KMS-11 (cell line): ENCODE data around the gene C3orf52.
"Not testable (repeated sequence)": the region's sequence is repeated elsewhere in the genome, so short reads cannot be mapped to it uniquely, and the experiment has no call there.

ENCODE experiments used
- H2AFZ ChIP-seq: fragments of 200-600 bp; sonication (generic); 2 replicates; pipeline ENCODE4 v1.6.1; 2016; ENCODE audit warnings: antibody characterized with exemption, mixed run types, low read depth
- H3K27ac ChIP-seq: fragments of 200-600 bp; sonication (generic); 2 replicates; pipeline ENCODE4 v1.6.1; 2016; ENCODE audit warnings: mild to moderate bottlenecking, mixed run types
- H3K27me3 ChIP-seq: fragments of 200-600 bp; sonication (generic); 2 replicates; pipeline ENCODE4 v1.6.1; 2017; ENCODE audit warnings: mild to moderate bottlenecking, low read depth, mixed run types, moderate library complexity; ENCODE audit not compliant: insufficient read depth
- H3K36me3 ChIP-seq: fragments of 200-600 bp; sonication (generic); 2 replicates; pipeline ENCODE4 v1.6.1; 2017; ENCODE audit warnings: mild to moderate bottlenecking, mixed run types; ENCODE audit not compliant: insufficient read depth
- H3K4me1 ChIP-seq: fragments of 200-600 bp; sonication (generic); 2 replicates; pipeline ENCODE4 v1.6.1; 2016; ENCODE audit warnings: mild to moderate bottlenecking, low read depth, mixed run types; ENCODE audit not compliant: poor library complexity, severe bottlenecking
- H3K4me2 ChIP-seq: fragments of 200-600 bp; sonication (generic); 2 replicates; pipeline ENCODE4 v1.7.0; 2016; ENCODE audit warnings: mild to moderate bottlenecking, mixed run types
- H3K4me3 ChIP-seq: fragments of 200-600 bp; sonication (generic); IDR thresholded peaks from 2 replicates; pipeline ENCODE4 v1.6.1; 2017; ENCODE audit warnings: low read depth, low read length, mixed read lengths; ENCODE audit not compliant: insufficient read depth
- H3K79me2 ChIP-seq: fragments of 200-600 bp; sonication (generic); 2 replicates; pipeline ENCODE4 v1.6.1; 2016; ENCODE audit warnings: low read depth, mixed run types; ENCODE audit not compliant: insufficient read depth
- H3K9ac ChIP-seq: fragments of 200-600 bp; sonication (generic); 2 replicates; pipeline ENCODE4 v1.6.1; 2016; ENCODE audit warnings: mild to moderate bottlenecking, mixed run types
- H4K20me1 ChIP-seq: fragments of 200-600 bp; sonication (generic); 2 replicates; pipeline ENCODE4 v1.6.1; 2016; ENCODE audit warnings: mild to moderate bottlenecking, mixed run types; ENCODE audit not compliant: insufficient read depth
- TF ChIP-seq, protein P1 (sequence below): fragments of 200-600 bp; sonication (generic); conservative IDR thresholded peaks from 2 replicates; pipeline ENCODE4 v1.6.1; 2017; ENCODE audit warnings: low read depth, mild to moderate bottlenecking, antibody characterized with exemption, low read length, moderate library complexity, mixed read lengths

C3orf52 gene

DNA sequence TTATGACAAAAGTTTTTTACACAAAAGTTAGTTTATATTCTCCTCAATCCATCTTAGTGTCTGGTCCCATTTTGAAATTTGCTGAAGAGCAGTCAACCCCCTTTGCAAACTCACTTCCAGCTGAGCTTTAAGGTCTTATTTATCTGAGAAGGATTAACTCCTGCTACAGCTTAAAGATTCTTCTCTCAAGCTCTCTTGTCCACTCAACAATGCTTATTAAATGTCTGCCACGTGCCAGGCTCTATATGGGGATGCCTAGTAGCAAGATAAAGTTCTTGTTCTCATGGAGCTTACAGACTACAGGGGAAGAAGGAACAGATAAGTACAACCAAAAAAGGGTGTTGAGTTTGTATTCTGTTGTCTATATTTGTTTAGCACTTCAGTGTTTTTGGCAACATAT is 33.0 kb upstream of the C3orf52 start:
- no peaks in the 10 kb centered on the region for H3K27me3 ChIP-seq
- H3K4me2 ChIP-seq, result no peak overlapping the region
- no peaks in the 10 kb centered on the region for H4K20me1 ChIP-seq
- no peaks in the 10 kb centered on the region for H3K4me1 ChIP-seq
- H3K79me2 ChIP-seq, result no peaks in the 10 kb centered on the region
- TF ChIP-seq, protein P1, sequence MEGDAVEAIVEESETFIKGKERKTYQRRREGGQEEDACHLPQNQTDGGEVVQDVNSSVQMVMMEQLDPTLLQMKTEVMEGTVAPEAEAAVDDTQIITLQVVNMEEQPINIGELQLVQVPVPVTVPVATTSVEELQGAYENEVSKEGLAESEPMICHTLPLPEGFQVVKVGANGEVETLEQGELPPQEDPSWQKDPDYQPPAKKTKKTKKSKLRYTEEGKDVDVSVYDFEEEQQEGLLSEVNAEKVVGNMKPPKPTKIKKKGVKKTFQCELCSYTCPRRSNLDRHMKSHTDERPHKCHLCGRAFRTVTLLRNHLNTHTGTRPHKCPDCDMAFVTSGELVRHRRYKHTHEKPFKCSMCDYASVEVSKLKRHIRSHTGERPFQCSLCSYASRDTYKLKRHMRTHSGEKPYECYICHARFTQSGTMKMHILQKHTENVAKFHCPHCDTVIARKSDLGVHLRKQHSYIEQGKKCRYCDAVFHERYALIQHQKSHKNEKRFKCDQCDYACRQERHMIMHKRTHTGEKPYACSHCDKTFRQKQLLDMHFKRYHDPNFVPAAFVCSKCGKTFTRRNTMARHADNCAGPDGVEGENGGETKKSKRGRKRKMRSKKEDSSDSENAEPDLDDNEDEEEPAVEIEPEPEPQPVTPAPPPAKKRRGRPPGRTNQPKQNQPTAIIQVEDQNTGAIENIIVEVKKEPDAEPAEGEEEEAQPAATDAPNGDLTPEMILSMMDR, result no peak
- no peaks in the 10 kb centered on the region for H3K36me3 ChIP-seq
- no peak overlapping the region for H2AFZ ChIP-seq
- H3K4me3 ChIP-seq, result no peak overlapping the region
- no peak overlapping the region for H3K9ac ChIP-seq
- no peak overlapping the region for H3K27ac ChIP-seq

- Histone ChIP-seq H4K20me1 (no peaks in the 10 kb centered on the region), H2AFZ (no peak overlapping the region), H3K27ac (no peak overlapping the region), H3K4me3 (no peak overlapping the region), H3K4me2 (no peak overlapping the region), H3K79me2 (no peaks in the 10 kb centered on the region), H3K9ac (no peak overlapping the region), H3K4me1 (no peaks in the 10 kb centered on the region), H3K36me3 (no peaks in the 10 kb centered on the region), H3K27me3 (no peaks in the 10 kb centered on the region)
- TF ChIP-seq, protein P1, result no peak
These were observed 29.7 kb upstream of the C3orf52 start for GRCh38 chr3:112056451-112056929.

DNA sequence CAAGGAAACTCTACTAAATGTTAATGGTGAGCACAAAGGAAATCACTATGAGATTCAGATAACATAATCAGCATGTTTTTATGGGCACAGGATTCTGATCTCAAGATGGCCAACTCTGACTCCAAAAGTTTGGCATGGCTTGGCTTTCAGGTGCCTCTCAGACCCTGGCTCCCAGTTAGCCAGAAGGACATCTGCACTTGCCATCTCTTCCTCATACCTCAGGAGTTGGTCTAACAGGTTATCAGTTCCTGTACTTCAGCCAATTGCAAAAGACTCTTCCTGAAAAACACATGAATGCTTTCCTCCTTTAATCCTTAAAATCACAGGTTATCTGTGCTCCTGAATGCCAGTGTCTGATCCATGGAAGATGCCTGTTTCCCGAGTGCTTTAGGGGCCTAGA is 26.7 kb upstream of the C3orf52 start:
- H3K4me1 ChIP-seq, result no peaks in the 10 kb centered on the region
- H3K79me2 ChIP-seq, result no peaks in the 10 kb centered on the region
- TF ChIP-seq, protein P1, result no peak
- H3K27me3 ChIP-seq, result no peaks in the 10 kb centered on the region
- no peaks in the 10 kb centered on the region for H4K20me1 ChIP-seq
- no peak overlapping the region for H3K4me2 ChIP-seq
- no peaks in the 10 kb centered on the region for H3K36me3 ChIP-seq
- H2AFZ ChIP-seq, result no peak overlapping the region
- H3K9ac ChIP-seq, result no peak overlapping the region
- H3K4me3 ChIP-seq, result no peak overlapping the region
- H3K27ac ChIP-seq, result no peak overlapping the region

- no peak overlapping the region for H2AFZ ChIP-seq
- no peaks in the 10 kb centered on the region for H3K36me3 ChIP-seq
- no peak overlapping the region for H3K4me3 ChIP-seq
- no peak overlapping the region for H3K4me2 ChIP-seq
- H3K27me3 ChIP-seq, result no peaks in the 10 kb centered on the region
- no peaks in the 10 kb centered on the region for H4K20me1 ChIP-seq
- TF ChIP-seq, protein P1, result no peak
- no peaks in the 10 kb centered on the region for H3K79me2 ChIP-seq
- no peak overlapping the region for H3K9ac ChIP-seq
- no peaks in the 10 kb centered on the region for H3K4me1 ChIP-seq
- H3K27ac ChIP-seq, result no peak overlapping the region
These were observed 25.0 kb upstream of the C3orf52 start for GRCh38 chr3:112061152-112061551.

DNA sequence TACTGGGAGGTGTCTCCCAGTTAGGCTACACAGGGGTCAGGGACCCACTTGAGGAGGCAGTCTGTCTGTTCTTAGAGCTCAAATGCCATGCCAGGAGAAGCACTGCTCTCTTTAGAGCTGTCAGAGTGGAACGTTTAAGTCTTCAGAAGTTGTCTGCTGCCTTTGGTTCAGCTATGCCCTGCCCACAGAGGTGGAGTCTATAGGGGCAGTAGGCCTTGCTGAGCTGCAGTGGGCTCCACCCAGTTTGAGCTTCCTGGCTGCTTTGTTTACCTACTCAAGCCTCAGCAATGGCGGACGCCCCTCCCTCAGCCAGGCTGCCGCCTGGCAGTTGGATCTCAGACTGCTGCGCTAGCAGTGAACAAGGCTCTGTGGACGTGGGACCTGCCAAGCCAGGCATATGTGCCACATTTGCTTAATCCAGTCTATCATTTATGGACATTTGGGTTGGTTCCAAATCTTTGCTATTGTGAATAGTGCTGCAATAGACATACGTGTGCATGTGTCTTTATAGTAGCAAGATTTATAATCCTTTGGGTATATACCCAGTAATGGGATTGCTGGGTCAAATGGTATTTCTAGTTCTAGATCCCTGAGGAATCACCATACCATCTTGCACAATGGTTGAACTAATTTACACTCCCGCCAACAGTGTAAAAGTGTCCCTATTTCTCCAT is 13.7 kb upstream of the C3orf52 start:
- not testable (repeated sequence) for H2AFZ ChIP-seq, H4K20me1 ChIP-seq, H3K9ac ChIP-seq, H3K4me3 ChIP-seq, H3K27me3 ChIP-seq, H3K4me2 ChIP-seq, H3K27ac ChIP-seq, H3K36me3 ChIP-seq, H3K79me2 ChIP-seq
- H3K4me1 ChIP-seq, result peaks cover 27% of the 10 kb centered on the region
